WTC11 (cell line): ENCODE measurements around the gene KRTAP3-2.

Experiments
- ZNF232 ChIP-seq: sonication (generic); formaldehyde crosslinking; IDR thresholded peaks from 2 replicates; pipeline ENCODE4 v1.8.0; 2022; ENCODE audit warnings: mild to moderate bottlenecking, missing genetic modification reagents
- TF ChIP-seq, protein P1 (sequence below): sonication (generic); formaldehyde crosslinking; IDR thresholded peaks from 2 replicates; pipeline ENCODE4 v1.8.0; 2022; ENCODE audit warnings: mild to moderate bottlenecking, missing genetic modification reagents
- TF ChIP-seq, protein P2 (sequence below): sonication (generic); formaldehyde crosslinking; IDR thresholded peaks from 2 replicates; pipeline ENCODE4 v1.8.1; 2023; ENCODE audit warnings: mild to moderate bottlenecking, missing genetic modification reagents, borderline replicate concordance
- TF ChIP-seq, protein P3 (sequence below): fragments of 200-600 bp; IDR thresholded peaks from 2 replicates; pipeline ENCODE4 v1.8.0; 2022; ENCODE audit warnings: antibody characterized with exemption

DNA sequence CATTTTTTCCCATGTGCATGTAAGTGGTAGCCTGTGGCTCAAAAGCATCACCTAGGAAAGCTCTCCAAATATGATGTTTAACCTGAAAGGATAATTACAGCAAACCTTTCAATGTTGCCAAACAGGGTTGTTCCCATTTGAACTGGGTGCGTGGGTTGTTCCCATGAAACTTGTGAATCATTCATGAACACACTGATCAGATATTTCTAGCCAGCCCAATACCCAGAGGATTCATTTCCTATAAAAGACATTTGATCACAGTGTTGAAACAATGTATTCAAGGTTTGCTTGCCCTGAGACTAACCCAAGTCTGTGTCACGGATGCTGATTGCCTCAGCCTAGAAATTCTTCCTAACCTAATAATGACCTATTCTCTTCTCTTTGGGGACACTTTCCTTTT lies 45.8 kb downstream of the KRTAP3-2 start:
- TF ChIP-seq, protein P1, sequence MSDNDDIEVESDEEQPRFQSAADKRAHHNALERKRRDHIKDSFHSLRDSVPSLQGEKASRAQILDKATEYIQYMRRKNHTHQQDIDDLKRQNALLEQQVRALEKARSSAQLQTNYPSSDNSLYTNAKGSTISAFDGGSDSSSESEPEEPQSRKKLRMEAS, result no peak
- TF ChIP-seq, protein P2, sequence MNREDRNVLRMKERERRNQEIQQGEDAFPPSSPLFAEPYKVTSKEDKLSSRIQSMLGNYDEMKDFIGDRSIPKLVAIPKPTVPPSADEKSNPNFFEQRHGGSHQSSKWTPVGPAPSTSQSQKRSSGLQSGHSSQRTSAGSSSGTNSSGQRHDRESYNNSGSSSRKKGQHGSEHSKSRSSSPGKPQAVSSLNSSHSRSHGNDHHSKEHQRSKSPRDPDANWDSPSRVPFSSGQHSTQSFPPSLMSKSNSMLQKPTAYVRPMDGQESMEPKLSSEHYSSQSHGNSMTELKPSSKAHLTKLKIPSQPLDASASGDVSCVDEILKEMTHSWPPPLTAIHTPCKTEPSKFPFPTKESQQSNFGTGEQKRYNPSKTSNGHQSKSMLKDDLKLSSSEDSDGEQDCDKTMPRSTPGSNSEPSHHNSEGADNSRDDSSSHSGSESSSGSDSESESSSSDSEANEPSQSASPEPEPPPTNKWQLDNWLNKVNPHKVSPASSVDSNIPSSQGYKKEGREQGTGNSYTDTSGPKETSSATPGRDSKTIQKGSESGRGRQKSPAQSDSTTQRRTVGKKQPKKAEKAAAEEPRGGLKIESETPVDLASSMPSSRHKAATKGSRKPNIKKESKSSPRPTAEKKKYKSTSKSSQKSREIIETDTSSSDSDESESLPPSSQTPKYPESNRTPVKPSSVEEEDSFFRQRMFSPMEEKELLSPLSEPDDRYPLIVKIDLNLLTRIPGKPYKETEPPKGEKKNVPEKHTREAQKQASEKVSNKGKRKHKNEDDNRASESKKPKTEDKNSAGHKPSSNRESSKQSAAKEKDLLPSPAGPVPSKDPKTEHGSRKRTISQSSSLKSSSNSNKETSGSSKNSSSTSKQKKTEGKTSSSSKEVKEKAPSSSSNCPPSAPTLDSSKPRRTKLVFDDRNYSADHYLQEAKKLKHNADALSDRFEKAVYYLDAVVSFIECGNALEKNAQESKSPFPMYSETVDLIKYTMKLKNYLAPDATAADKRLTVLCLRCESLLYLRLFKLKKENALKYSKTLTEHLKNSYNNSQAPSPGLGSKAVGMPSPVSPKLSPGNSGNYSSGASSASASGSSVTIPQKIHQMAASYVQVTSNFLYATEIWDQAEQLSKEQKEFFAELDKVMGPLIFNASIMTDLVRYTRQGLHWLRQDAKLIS (CRISPR knock-in tag), result no peak
- TF ChIP-seq, protein P3, sequence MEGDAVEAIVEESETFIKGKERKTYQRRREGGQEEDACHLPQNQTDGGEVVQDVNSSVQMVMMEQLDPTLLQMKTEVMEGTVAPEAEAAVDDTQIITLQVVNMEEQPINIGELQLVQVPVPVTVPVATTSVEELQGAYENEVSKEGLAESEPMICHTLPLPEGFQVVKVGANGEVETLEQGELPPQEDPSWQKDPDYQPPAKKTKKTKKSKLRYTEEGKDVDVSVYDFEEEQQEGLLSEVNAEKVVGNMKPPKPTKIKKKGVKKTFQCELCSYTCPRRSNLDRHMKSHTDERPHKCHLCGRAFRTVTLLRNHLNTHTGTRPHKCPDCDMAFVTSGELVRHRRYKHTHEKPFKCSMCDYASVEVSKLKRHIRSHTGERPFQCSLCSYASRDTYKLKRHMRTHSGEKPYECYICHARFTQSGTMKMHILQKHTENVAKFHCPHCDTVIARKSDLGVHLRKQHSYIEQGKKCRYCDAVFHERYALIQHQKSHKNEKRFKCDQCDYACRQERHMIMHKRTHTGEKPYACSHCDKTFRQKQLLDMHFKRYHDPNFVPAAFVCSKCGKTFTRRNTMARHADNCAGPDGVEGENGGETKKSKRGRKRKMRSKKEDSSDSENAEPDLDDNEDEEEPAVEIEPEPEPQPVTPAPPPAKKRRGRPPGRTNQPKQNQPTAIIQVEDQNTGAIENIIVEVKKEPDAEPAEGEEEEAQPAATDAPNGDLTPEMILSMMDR, result no peak
- no peak for TF ChIP-seq ZNF232
